ENCODE results near the gene NEB. TPM values are rescaled to one million over a fixed set of nuclear protein-coding genes. Genes with fewer than 3 reads are reported as not detected.
A peak's percentile ranks its signal among the peaks of the same experiment; 100 is the strongest.

Gene NEB
- total RNA-seq, 1 donor, result under 0.01 TPM

DNA sequence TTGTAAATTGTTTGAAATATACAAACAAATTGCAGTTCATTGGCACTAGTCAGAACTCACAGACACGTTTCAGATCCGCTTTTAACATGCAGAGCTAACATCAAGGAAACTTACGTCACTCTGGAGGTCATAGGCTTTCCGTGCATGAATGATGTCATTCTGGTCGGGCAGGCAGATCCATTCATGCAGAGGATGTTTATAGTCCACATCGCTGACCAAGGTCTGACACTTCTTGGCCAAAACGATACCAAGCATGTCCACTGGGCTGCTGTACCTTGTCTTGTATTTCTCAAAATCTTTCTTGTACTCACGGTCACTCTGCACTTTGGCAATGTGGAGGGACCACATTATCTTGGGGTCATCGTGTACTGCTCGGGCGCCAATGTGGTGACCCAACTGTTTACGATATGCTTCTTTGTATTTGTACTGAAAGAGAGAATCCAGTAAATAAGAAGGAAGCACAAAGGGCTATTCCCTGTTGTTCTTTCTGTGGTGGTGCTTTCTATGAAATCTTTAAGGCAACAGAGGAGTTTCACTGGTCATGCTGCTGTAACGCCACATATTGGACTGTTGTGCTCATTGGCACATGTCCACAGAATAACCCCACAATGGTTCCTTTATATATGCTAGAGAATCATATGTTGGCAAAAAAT is 114.8 kb downstream of the NEB start:
- no peak overlapping the region for H3K4me3 ChIP-seq (ENCODE audit: low read depth, low read length)
- TF ChIP-seq, protein P1, sequence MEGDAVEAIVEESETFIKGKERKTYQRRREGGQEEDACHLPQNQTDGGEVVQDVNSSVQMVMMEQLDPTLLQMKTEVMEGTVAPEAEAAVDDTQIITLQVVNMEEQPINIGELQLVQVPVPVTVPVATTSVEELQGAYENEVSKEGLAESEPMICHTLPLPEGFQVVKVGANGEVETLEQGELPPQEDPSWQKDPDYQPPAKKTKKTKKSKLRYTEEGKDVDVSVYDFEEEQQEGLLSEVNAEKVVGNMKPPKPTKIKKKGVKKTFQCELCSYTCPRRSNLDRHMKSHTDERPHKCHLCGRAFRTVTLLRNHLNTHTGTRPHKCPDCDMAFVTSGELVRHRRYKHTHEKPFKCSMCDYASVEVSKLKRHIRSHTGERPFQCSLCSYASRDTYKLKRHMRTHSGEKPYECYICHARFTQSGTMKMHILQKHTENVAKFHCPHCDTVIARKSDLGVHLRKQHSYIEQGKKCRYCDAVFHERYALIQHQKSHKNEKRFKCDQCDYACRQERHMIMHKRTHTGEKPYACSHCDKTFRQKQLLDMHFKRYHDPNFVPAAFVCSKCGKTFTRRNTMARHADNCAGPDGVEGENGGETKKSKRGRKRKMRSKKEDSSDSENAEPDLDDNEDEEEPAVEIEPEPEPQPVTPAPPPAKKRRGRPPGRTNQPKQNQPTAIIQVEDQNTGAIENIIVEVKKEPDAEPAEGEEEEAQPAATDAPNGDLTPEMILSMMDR (IDR thresholded peaks at IDR 0.05; ENCODE audit: insufficient read depth, low read depth, low read length), result peak; percentile 24
- DNase-seq (ENCODE audit: low read depth), result peak; percentile 62

DNA sequence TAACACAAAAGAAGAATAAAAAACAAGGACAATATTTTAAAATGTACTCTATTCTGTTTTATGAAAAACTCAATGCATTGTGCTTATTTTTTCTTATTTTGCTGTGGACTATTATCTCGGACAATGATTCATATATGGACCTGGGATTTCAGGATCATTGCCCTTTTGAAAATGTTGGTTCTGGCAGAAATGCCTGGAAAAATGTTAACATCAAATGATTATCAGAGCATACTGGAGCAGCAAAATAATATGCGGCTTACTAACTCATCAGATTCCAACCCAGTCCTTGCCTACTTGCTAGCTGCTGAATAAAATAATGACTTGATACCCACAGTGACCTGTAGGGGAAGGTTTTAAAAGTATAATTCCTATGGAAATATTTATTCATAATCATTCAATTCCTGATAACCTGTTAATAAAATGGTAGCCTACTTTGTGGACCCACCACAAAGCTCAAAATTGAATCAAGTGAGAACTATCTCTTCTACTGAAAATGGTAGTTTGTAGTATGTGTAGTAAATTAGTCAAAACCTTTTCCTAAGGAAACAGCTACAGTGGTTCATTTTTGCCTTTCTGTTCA is 117.4 kb downstream of the NEB start:
- TF ChIP-seq, protein P1 (IDR thresholded peaks at IDR 0.05; ENCODE audit: insufficient read depth, low read depth, low read length), result no peak
- no peak overlapping the region for H3K4me3 ChIP-seq (ENCODE audit: low read depth, low read length)
- no peak for DNase-seq (ENCODE audit: low read depth)

DNA sequence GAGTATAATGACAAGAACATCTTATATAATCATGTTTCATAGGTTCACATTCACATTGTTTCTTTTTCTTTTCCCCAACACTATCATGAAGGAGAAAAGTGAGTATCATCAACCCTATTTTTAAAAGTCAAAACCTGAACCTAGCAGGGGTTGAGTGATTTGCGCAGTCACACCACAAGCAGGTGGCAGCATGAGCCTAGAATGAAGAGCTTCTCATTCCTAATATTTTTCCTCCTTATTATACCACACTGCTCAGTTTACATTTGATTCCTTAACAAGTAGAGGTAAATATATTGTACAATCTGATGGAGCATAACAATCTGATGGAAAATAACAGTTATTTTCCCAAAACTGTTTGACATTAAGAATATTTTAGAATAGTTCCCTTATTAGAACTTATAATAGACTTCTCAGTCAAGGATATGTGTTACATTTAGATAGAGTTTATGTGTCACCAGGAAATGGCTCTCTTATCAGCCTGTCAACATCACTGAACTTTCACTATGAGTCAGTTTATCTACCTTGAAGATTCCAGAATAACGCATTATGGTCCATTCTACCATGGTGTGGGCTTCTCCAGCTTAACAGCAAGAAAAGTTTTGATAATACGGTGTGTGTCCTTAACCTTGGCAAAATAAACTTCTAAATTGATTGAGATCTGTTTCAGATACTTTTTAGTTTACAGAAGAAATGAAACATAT is 119.5 kb downstream of the NEB start:
- TF ChIP-seq, protein P1 (IDR thresholded peaks at IDR 0.05; ENCODE audit: insufficient read depth, low read depth, low read length), result no peak
- H3K4me3 ChIP-seq (ENCODE audit: low read depth, low read length), result no peak overlapping the region
- no peak for DNase-seq (ENCODE audit: low read depth)

DNA sequence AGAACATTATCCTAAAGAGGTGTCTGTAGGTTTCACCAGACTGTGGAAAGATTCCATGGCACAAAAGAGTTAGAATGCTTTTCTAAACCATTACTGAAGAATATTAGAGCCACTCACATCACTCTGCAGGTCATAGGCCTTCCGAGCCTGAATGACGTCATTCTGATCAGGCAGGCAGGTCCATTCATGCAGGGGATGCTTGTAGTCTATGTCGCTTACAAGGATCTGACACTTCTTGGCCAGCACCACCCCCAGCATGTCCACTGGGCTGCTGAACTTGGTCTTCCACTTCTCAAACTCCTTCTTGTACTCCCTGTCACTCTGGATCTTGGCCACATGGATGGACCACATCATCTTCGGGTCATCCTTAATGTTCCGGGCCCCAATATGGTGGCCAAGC is 120.1 kb downstream of the NEB start:
- no peak for DNase-seq (ENCODE audit: low read depth)
- TF ChIP-seq, protein P1 (IDR thresholded peaks at IDR 0.05; ENCODE audit: insufficient read depth, low read depth, low read length), result no peak
- H3K4me3 ChIP-seq (ENCODE audit: low read depth, low read length), result no peak overlapping the region

DNA sequence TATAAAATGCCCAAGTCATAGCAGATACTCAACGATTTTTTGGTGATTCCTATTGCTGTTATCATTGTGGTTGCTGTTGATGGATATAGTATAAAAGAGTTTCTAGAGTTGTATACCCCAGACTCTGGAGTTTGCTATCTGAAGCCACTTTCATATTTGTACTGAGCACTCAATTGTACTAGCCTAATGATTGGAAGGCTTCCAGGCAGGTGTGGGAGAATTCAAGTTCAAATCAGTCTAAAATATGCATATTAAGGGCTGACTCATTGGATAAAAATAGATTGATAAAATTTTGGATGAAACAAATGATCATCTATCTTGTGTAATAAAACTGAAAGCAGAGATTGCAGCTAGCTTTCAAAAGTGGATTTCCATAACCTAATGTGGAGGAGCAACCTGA is 122.9 kb downstream of the NEB start:
- TF ChIP-seq, protein P1 (IDR thresholded peaks at IDR 0.05; ENCODE audit: insufficient read depth, low read depth, low read length), result no peak
- DNase-seq (ENCODE audit: low read depth), result no peak
- no peak overlapping the region for H3K4me3 ChIP-seq (ENCODE audit: low read depth, low read length)

DNA sequence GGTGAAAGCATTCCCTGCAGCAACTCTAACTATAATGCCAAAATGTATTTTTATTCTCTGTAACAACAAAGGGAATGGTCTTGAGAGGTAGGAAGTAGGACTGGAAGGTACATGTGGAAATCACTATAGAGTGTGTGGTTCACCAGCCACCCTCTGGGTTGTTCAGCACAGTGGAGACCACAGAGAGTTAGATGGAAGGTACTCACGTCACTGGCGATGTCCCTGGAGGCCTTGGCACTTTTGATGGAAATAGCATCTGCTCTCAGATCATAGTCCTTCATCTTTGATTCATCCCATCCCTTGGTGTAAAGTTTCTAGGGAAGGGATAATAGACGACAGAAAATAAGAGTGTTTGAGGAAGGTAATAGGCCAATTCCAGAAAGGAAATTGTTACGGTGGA is 124.0 kb downstream of the NEB start:
- no peak for DNase-seq (ENCODE audit: low read depth)
- TF ChIP-seq, protein P1 (IDR thresholded peaks at IDR 0.05; ENCODE audit: insufficient read depth, low read depth, low read length), result no peak
- no peak overlapping the region for H3K4me3 ChIP-seq (ENCODE audit: low read depth, low read length)

Data from fibroblast of villous mesenchyme (primary cell).